ENCODE results near the gene EIF4EBP3.

The EIF4EBP3 gene

GRCh38 chr5:140509898-140510297 lies 37.6 kb upstream of the EIF4EBP3 start:
- TF ChIP-seq TAF1 (IDR thresholded peaks at IDR 0.05; ENCODE audit: borderline replicate concordance, insufficient read depth, low read length): no peak
- no peak for TF ChIP-seq REST (IDR thresholded peaks at IDR 0.05; ENCODE audit: insufficient read depth in 1 of 2, low read depth in 2 of 2, low read length in 2 of 2)
- TF ChIP-seq FOXP2 (optimal IDR thresholded peaks at IDR 0.05; ENCODE audit: borderline replicate concordance, extremely low read depth, extremely low read length, insufficient read depth): no peak
- TF ChIP-seq POLR2AphosphoS5 (IDR thresholded peaks at IDR 0.05; ENCODE audit: low read depth, low read length): no peak
- TF ChIP-seq SIN3A (IDR thresholded peaks at IDR 0.05; ENCODE audit: borderline replicate concordance, insufficient read depth, low read length): no peak

- no peak for TF ChIP-seq FOXP2 (optimal IDR thresholded peaks at IDR 0.05; ENCODE audit: borderline replicate concordance, extremely low read depth, extremely low read length, insufficient read depth)
- no peak for TF ChIP-seq TAF1 (IDR thresholded peaks at IDR 0.05; ENCODE audit: borderline replicate concordance, insufficient read depth, low read length)
- TF ChIP-seq REST (IDR thresholded peaks at IDR 0.05; ENCODE audit: insufficient read depth in 1 of 2, low read depth in 2 of 2, low read length in 2 of 2): no peak
- TF ChIP-seq SIN3A (IDR thresholded peaks at IDR 0.05; ENCODE audit: borderline replicate concordance, insufficient read depth, low read length): no peak
- no peak for TF ChIP-seq POLR2AphosphoS5 (IDR thresholded peaks at IDR 0.05; ENCODE audit: low read depth, low read length)
Measured at GRCh38 chr5:140513124-140513523, 34.3 kb upstream of the EIF4EBP3 start.

- TF ChIP-seq SIN3A (IDR thresholded peaks at IDR 0.05; ENCODE audit: borderline replicate concordance, insufficient read depth, low read length) (no peak), REST (IDR thresholded peaks at IDR 0.05; ENCODE audit: insufficient read depth in 1 of 2, low read depth in 2 of 2, low read length in 2 of 2) (no peak), TAF1 (IDR thresholded peaks at IDR 0.05; ENCODE audit: borderline replicate concordance, insufficient read depth, low read length) (no peak), POLR2AphosphoS5 (IDR thresholded peaks at IDR 0.05; ENCODE audit: low read depth, low read length) (no peak), FOXP2 (optimal IDR thresholded peaks at IDR 0.05; ENCODE audit: borderline replicate concordance, extremely low read depth, extremely low read length, insufficient read depth) (no peak)
Measured at GRCh38 chr5:140524003-140524402, 23.5 kb upstream of the EIF4EBP3 start.

DNA sequence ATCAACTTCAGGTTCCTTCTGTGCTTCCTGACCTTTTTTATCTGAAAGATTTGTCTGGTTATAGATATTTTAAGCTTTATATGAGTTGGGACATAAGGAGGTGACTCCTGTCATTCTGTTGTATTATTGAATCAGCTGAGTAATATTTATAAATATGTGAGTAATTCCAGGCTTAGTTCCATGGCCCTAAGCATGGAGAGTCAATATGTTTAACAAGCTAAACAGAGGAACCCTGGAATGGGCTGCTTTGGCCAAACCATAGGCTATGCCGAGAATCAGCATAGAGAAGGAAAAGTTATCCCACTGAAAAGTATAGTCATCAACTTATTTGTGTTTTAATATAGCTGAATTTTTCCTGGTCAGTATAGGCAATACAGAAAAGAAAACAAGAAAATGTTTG lies 7.2 kb upstream of the EIF4EBP3 start:
- TF ChIP-seq REST (IDR thresholded peaks at IDR 0.05; ENCODE audit: insufficient read depth in 1 of 2, low read depth in 2 of 2, low read length in 2 of 2) (no peak), POLR2AphosphoS5 (IDR thresholded peaks at IDR 0.05; ENCODE audit: low read depth, low read length) (no peak), FOXP2 (optimal IDR thresholded peaks at IDR 0.05; ENCODE audit: borderline replicate concordance, extremely low read depth, extremely low read length, insufficient read depth) (no peak), SIN3A (IDR thresholded peaks at IDR 0.05; ENCODE audit: borderline replicate concordance, insufficient read depth, low read length) (no peak), TAF1 (IDR thresholded peaks at IDR 0.05; ENCODE audit: borderline replicate concordance, insufficient read depth, low read length) (no peak)

DNA sequence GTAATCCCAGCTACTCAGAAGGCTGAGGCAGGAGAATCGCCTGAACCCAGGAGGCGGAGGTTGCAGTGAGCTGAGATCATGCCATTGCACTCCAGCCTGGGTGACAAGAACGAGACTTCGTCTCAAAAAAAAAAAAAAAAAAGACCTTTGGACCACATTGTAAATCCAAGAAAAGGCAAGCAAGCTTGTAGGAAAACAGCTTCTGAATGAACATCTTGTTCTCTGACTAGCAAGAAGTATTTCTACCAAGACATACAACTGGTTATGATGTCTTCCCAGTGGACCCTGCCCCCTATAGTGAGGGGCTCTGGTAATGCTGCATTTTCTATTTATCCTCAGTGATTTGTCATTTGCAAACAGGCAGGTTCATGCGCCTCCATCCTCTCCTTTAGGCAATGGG lies 4.5 kb upstream of the EIF4EBP3 start:
- TF ChIP-seq SIN3A (IDR thresholded peaks at IDR 0.05; ENCODE audit: borderline replicate concordance, insufficient read depth, low read length) (no peak), FOXP2 (optimal IDR thresholded peaks at IDR 0.05; ENCODE audit: borderline replicate concordance, extremely low read depth, extremely low read length, insufficient read depth) (no peak), REST (IDR thresholded peaks at IDR 0.05; ENCODE audit: insufficient read depth in 1 of 2, low read depth in 2 of 2, low read length in 2 of 2) (no peak), TAF1 (IDR thresholded peaks at IDR 0.05; ENCODE audit: borderline replicate concordance, insufficient read depth, low read length) (no peak), POLR2AphosphoS5 (IDR thresholded peaks at IDR 0.05; ENCODE audit: low read depth, low read length) (no peak)

Measured in PFSK-1 (cell line).